Measurements from ENCODE around the gene TMEM40. TPM values are rescaled to one million over a fixed set of nuclear protein-coding genes. Genes with fewer than 3 reads are reported as not detected.
A peak's percentile ranks its signal among the peaks of the same experiment; 100 is the strongest.

The TMEM40 gene
- total and polyA plus RNA-seq, 9 of the 15 experiments (the other 6 are each of a cell fraction or from before 2014, with no cell fraction given) = 0.11 to 0.31 (median 0.14) TPM; not detected in 6

DNA sequence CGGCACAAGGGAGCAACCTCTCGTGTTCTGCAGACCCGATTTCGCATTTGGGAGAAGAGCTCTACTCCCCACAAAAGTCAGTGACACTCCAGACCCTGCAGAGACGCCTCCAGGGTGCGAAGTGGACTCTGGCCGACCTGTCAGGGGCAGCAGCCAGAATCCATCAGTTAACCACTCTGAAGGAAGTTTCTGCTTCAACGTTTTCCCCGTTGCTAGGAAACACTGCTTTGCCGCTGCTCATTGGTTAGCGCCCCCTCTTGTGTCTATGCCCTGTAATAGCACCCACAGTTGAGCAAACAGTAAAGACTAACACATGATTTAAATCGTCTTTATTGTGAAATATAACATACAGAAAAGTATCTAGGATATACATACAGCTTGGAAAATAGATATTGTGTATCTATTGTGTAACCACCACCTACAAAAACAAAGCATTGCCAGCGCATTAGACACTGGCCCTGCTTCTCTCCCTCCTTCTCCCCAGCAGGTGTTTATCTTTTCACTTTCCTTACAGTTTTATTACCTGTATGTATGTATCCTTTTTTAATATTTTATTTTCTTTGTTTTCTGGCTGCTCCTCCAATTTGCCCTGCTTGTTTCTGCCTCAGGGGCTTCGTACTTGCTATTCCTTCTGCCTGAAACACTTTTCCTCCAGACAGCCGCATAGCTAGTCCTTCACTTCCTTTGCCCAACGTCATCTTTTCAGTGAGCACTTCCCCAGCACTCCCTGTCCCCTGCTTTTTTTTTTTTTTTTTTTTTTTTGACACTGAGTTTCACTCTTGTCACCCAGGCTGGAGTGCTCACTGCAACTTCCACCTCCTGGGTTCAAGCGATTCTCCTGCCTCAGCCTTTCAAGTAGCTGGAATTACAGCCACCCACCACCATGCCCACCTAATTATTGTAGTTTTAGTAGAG is 38.8 kb downstream of the TMEM40 start (continued):
- TF ChIP-seq RCOR1 (IDR thresholded peaks at IDR 0.05; ENCODE audit: borderline replicate concordance in 1 of 2, low read depth in 2 of 2, low read length in 2 of 2) = peak; percentile 23 to 97; a peak in 3 of 4 replicates
- TF ChIP-seq ZNF143 (CRISPR knock-in tag; IDR thresholded peaks at IDR 0.05) = no peak
- no peak for TF ChIP-seq RBM39 (optimal IDR thresholded peaks at IDR 0.05; ENCODE audit: low read depth, low read length)
- TF ChIP-seq ZNF408 (CRISPR knock-in tag; IDR thresholded peaks at IDR 0.05; ENCODE audit: low read depth) = no peak
- peak in 1 of 2 experiments; percentile 40; a peak in 2 of 4 replicates for TF ChIP-seq FOXK2 (conservative IDR thresholded peaks at IDR 0.05 in 1 of 2, IDR thresholded peaks at IDR 0.05 in 1 of 2; ENCODE audit: low read depth in 2 of 2)
- peak; percentile 68 for TF ChIP-seq SMC3 (conservative IDR thresholded peaks at IDR 0.05; ENCODE audit: insufficient read depth, low read depth, low read length)
- TF ChIP-seq ZKSCAN1 (IDR thresholded peaks at IDR 0.05; ENCODE audit: low read depth, low read length) = no peak
- peak; percentile 71 to 85 for TF ChIP-seq RAD21 (CRISPR knock-in tag; conservative IDR thresholded peaks at IDR 0.05 in 1 of 2, IDR thresholded peaks at IDR 0.05 in 1 of 2)
- no peak for TF ChIP-seq ELF4 (CRISPR knock-in tag; IDR thresholded peaks at IDR 0.05)
- TF ChIP-seq CREM (IDR thresholded peaks at IDR 0.05; ENCODE audit: low read depth) = peak; percentile 71
- 0 out of 4 replicates have a peak, but pooled peaks of 1 of the 2 experiments have one; percentile 27 for TF ChIP-seq MAZ (CRISPR knock-in tag; conservative IDR thresholded peaks at IDR 0.05 in 1 of 2, IDR thresholded peaks at IDR 0.05 in 1 of 2)
- peak; percentile 11 for TF ChIP-seq TBP (optimal IDR thresholded peaks at IDR 0.05; ENCODE audit: low read depth, low read length)
- no peak for TF ChIP-seq E2F3 (CRISPR knock-in tag; IDR thresholded peaks at IDR 0.05)
- TF ChIP-seq RFX1 (IDR thresholded peaks at IDR 0.05) = peak; percentile 97
- no peak for TF ChIP-seq ZNF146 (CRISPR knock-in tag; IDR thresholded peaks at IDR 0.05; ENCODE audit: unreplicated experiment)
- no peak for TF ChIP-seq SOX6 (IDR thresholded peaks at IDR 0.05)
- no peak for TF ChIP-seq PHF8 (IDR thresholded peaks at IDR 0.05; ENCODE audit: borderline replicate concordance, low read length)
- peak; percentile 78; the same call in 1 of the 2 replicates for TF ChIP-seq MXI1 (IDR thresholded peaks at IDR 0.05; ENCODE audit: low read depth, low read length)
- no peak; a peak in 1 of 3 replicates for TF ChIP-seq CBX3 (IDR thresholded peaks at IDR 0.05; ENCODE audit: borderline replicate concordance in 1 of 2, low read length in 2 of 2)
- TF ChIP-seq SMAD2 (IDR thresholded peaks at IDR 0.05; ENCODE audit: low read depth, low read length) = no peak
- TF ChIP-seq MYNN (IDR thresholded peaks at IDR 0.05) = peak; percentile 93
- no peak for TF ChIP-seq MYNN (CRISPR knock-in tag; IDR thresholded peaks at IDR 0.05)
- TF ChIP-seq, protein P1, sequence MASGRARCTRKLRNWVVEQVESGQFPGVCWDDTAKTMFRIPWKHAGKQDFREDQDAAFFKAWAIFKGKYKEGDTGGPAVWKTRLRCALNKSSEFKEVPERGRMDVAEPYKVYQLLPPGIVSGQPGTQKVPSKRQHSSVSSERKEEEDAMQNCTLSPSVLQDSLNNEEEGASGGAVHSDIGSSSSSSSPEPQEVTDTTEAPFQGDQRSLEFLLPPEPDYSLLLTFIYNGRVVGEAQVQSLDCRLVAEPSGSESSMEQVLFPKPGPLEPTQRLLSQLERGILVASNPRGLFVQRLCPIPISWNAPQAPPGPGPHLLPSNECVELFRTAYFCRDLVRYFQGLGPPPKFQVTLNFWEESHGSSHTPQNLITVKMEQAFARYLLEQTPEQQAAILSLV (tag; IDR thresholded peaks at IDR 0.05) = no peak
- TF ChIP-seq LEF1 (IDR thresholded peaks at IDR 0.05) = no peak
- peak; percentile 97 for TF ChIP-seq FOXJ2 (tag; IDR thresholded peaks at IDR 0.05)
- TF ChIP-seq ARNT (IDR thresholded peaks at IDR 0.05) = no peak
- no peak for TF ChIP-seq TEAD1 (CRISPR knock-in tag; IDR thresholded peaks at IDR 0.05)
- no peak for TF ChIP-seq BCL6 (CRISPR knock-in tag; IDR thresholded peaks at IDR 0.05)
- TF ChIP-seq MTA3 (IDR thresholded peaks at IDR 0.05; ENCODE audit: borderline replicate concordance) = no peak; the same call in 1 of the 2 replicates
- peak in 1 of 2 experiments; percentile 74; a peak in 1 of 4 replicates for TF ChIP-seq CSDE1 (IDR thresholded peaks at IDR 0.05)
